Neural crest cell (in vitro differentiated cells): ENCODE measurements around the gene POMC. TPM values are rescaled to one million over a fixed set of nuclear protein-coding genes. Genes with fewer than 3 reads are reported as not detected.
"Not testable (repeated sequence)": the region's sequence is repeated elsewhere in the genome, so short reads cannot be mapped to it uniquely, and the experiment has no call there.

Experiments used
- DNase-seq: peaks from one replicate; pipeline ENCODE4 v3.0.0; 2021; ENCODE audit warnings: low read depth, mixed read lengths, low spot score
- H3K27ac Mint-ChIP-seq: one replicate; pipeline ENCODE4 v1.8.0; 2021; ENCODE audit warnings: mild to moderate bottlenecking, mixed read lengths; ENCODE audit not compliant: unreplicated experiment
- H3K27me3 Mint-ChIP-seq: 2 replicates; pipeline ENCODE4 v1.8.0; 2021; ENCODE audit warnings: low read depth, mild to moderate bottlenecking, mixed read lengths
- H3K36me3 Mint-ChIP-seq: 2 replicates; pipeline ENCODE4 v1.8.0; 2021; ENCODE audit warnings: low read depth, mild to moderate bottlenecking, mixed read lengths
- H3K4me1 Mint-ChIP-seq: 2 replicates; pipeline ENCODE4 v1.8.0; 2021; ENCODE audit warnings: mixed read lengths
- H3K4me3 Mint-ChIP-seq: one replicate; pipeline ENCODE4 v1.8.0; 2021; ENCODE audit warnings: mild to moderate bottlenecking, mixed read lengths
- H3K9me3 Mint-ChIP-seq: 2 replicates; pipeline ENCODE4 v1.8.0; 2021; ENCODE audit warnings: mixed read lengths
- total RNA-seq: library from RNA; stranded (reverse); gene quantifications from 2 replicates; pipeline ENCODE4 v1.2.1, GENCODE V29; 2021
- TF ChIP-seq, protein P1 (sequence below): fragments of 200-600 bp; sonication (generic); conservative IDR thresholded peaks from 2 replicates; pipeline ENCODE4 v1.5.0; 2021; ENCODE audit warnings: antibody characterized with exemption, mild to moderate bottlenecking

POMC gene
- total RNA-seq, 1 donor from 2014 or later, result 0.54 TPM

DNA sequence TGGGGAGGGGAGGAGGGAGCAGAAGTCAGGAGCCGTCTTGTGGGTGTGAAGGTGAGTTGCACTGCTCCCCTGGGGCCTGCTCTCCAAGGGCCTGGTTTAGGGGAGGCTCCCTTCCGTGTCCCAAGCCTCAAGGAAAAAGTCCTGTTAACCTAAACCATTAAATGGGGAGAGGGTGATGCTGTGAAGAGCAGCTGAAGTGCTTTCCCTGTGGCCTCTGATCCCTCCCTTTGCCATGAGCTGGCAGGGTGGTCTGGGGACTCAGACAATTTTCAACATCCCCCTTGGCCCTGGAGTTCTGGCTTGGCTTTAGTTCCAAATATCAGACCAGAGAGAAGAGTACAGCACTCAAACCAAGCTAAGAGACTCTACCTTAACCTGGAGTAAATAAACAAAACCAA, 692 bp upstream of the POMC start:
- H3K27ac Mint-ChIP-seq, result no peak overlapping the region
- no peak for DNase-seq
- no peaks in the 10 kb centered on the region for H3K36me3 Mint-ChIP-seq
- peaks cover 93% of the 10 kb centered on the region for H3K27me3 Mint-ChIP-seq
- no peaks in the 10 kb centered on the region for H3K9me3 Mint-ChIP-seq
- TF ChIP-seq, protein P1, sequence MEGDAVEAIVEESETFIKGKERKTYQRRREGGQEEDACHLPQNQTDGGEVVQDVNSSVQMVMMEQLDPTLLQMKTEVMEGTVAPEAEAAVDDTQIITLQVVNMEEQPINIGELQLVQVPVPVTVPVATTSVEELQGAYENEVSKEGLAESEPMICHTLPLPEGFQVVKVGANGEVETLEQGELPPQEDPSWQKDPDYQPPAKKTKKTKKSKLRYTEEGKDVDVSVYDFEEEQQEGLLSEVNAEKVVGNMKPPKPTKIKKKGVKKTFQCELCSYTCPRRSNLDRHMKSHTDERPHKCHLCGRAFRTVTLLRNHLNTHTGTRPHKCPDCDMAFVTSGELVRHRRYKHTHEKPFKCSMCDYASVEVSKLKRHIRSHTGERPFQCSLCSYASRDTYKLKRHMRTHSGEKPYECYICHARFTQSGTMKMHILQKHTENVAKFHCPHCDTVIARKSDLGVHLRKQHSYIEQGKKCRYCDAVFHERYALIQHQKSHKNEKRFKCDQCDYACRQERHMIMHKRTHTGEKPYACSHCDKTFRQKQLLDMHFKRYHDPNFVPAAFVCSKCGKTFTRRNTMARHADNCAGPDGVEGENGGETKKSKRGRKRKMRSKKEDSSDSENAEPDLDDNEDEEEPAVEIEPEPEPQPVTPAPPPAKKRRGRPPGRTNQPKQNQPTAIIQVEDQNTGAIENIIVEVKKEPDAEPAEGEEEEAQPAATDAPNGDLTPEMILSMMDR, result no peak
- H3K4me3 Mint-ChIP-seq, result peak overlapping the region; percentile 72
- H3K4me1 Mint-ChIP-seq, result no peaks in the 10 kb centered on the region

DNA sequence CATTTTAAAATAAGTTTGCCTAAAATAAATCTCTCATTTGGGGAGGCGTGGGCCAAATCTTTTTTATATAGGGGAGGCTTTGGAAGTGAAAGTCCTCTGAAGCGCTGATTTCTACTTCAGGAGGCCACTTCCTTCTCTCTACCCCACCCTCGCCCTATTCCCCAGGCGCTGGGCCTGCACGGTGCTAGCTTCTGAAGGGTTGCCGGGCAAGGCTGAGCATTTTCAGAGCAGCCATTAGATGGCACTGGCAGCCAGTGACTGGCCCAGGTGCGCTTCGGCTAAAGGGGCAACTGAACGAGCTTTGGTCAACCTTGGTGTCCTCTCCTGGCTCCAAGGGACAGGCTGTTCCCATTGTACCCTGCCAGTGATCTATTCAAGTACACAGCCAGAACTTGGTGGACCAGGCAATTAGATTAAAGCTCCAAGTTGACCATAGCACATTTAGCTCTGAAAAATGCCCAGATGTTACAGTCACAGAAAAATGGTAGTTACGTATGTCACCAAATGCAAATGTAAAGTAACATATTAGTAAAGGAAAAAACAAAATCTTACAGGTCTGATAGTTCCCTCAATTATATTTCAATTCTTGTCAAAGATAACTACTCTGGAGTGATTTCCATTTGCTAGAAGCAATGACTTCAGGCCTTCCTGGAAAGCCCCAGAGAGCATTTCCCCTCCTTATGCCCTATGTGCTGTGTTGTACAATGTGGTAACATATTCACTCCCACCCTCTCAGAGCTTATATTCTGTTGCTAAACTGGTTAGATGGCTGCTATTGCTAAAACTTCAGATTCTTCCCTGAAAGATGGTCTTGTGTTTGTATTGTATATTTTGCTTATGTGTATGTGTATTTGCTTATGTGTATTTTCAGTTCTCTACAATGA, 2.1 kb downstream of the POMC start:
- H3K4me3 Mint-ChIP-seq, result peak overlapping the region; percentile 72

GRCh38 chr2:25164561-25164960, 3.8 kb downstream of the POMC start:
- H3K27ac Mint-ChIP-seq, result no peak overlapping the region
- H3K4me1 Mint-ChIP-seq, result peaks cover 12% of the 10 kb centered on the region
- no peak overlapping the region for H3K4me3 Mint-ChIP-seq
- no peak for DNase-seq
- H3K9me3 Mint-ChIP-seq, result peaks cover 3% of the 10 kb centered on the region
- H3K27me3 Mint-ChIP-seq, result peaks cover 63% of the 10 kb centered on the region
- TF ChIP-seq, protein P1, result no peak
- H3K36me3 Mint-ChIP-seq, result peaks cover 6% of the 10 kb centered on the region

More for the DNA sequence above, 2.1 kb downstream of the POMC start:
- Mint-ChIP-seq H3K9me3 (no peaks in the 10 kb centered on the region), H3K4me1 (no peaks in the 10 kb centered on the region), H3K27ac (no peak overlapping the region), H3K36me3 (no peaks in the 10 kb centered on the region), H3K27me3 (peaks cover 74% of the 10 kb centered on the region)
- no peak for DNase-seq
- TF ChIP-seq, protein P1, result peak; percentile 48

- not testable (repeated sequence) for H3K9me3 Mint-ChIP-seq, H3K4me3 Mint-ChIP-seq, H3K36me3 Mint-ChIP-seq, DNase-seq, H3K27ac Mint-ChIP-seq
- H3K4me1 Mint-ChIP-seq, result peaks cover 12% of the 10 kb centered on the region
- H3K27me3 Mint-ChIP-seq, result peaks cover 38% of the 10 kb centered on the region
Measured at GRCh38 chr2:25162061-25162460, 6.3 kb downstream of the POMC start.

GRCh38 chr2:25161055-25161781, 7.2 kb downstream of the POMC start:
- Mint-ChIP-seq H3K27me3 (peaks cover 29% of the 10 kb centered on the region), H3K4me3 (no peak overlapping the region), H3K4me1 (peaks cover 12% of the 10 kb centered on the region), H3K27ac (no peak overlapping the region), H3K36me3 (peaks cover 6% of the 10 kb centered on the region), H3K9me3 (peaks cover 3% of the 10 kb centered on the region)
- TF ChIP-seq, protein P1, result no peak
- no peak for DNase-seq
